Dedifferentiated amniotic fluid mesenchymal stem cell (primary cell): ENCODE measurements around the gene CACNA2D3.

Experiments used
- DNase-seq: peaks from one replicate; pipeline ENCODE4 v3.0.0-alpha.2; 2016; ENCODE audit errors: extremely low spot score

The CACNA2D3 gene

DNA sequence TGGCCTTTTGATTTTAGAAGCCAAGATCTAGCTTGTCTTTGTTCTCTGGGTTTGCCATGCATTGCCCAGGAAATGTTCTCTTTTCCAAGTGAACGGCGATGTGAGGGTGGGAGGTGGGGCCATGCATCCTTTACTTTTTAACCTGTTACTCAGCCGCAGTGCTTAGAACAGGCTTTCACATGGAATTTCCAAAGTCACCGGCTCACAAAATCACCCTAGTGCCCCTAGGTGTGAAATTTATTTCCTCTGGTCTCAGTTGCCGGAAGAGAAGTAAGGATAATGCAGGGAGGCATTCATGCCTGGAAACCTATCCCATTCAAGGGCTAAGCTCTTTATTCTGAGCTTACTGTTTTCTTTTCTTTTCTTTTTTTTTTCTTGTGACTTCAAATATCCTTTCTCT lies 93.2 kb downstream of the CACNA2D3 start:
- DNase-seq = no peak

DNA sequence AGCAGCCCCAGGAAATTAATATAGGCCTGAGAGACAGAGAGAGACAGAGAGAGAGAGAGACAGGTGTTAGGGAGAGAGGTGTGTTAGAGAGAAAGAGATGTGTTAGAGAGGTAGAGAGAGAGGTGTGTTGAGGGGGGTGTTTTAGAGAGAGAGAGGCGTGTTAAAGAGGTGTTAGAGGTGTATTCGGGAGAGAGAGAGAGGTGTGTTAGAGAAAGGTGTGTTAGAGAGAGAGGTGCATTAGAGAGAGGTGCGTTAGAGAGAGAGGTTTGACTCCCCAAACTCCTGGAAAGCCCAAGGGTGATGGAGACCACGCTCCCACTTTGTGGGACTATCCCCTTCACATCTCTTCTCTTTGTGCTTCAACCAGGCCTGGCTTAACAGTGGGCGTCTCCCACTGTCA lies 95.5 kb downstream of the CACNA2D3 start:
- DNase-seq = no peak

DNA sequence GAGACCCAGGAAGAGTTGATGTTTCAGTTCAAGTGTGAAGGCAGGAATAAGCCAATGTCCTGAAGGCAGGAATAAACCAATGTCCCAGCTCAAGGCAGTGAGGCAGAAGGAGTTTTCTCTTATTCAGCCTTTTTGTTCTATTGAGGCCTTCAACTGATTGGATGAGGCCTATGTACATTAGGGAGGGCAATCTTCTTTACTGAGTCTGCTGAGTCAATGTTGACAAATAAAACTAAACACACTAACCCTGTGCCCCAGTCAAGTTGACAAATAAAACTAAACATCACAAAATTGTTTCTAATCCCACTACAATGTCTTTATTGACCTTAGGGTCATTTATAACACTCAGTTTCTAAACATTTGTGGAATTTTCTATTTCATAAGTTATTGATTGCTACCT lies 100.0 kb downstream of the CACNA2D3 start:
- no peak for DNase-seq

DNA sequence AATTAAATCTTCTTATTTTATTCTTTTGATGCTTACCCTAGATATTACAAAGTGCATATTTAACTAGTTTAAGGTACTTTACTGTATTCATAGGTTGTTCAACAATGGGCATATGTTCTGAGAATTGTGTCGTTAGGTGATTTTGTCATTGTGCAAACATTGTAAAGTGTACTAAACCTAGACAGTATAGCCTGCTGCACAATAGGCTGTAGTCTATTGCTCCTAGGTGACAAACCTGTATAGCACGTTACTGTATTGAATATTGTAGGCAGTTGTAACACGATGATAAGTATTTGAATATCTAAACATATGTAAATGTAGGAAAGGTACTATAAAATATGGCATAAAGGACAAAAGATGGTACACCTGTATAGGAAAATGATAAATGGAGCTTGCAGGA lies 100.7 kb downstream of the CACNA2D3 start:
- DNase-seq = no peak

DNA sequence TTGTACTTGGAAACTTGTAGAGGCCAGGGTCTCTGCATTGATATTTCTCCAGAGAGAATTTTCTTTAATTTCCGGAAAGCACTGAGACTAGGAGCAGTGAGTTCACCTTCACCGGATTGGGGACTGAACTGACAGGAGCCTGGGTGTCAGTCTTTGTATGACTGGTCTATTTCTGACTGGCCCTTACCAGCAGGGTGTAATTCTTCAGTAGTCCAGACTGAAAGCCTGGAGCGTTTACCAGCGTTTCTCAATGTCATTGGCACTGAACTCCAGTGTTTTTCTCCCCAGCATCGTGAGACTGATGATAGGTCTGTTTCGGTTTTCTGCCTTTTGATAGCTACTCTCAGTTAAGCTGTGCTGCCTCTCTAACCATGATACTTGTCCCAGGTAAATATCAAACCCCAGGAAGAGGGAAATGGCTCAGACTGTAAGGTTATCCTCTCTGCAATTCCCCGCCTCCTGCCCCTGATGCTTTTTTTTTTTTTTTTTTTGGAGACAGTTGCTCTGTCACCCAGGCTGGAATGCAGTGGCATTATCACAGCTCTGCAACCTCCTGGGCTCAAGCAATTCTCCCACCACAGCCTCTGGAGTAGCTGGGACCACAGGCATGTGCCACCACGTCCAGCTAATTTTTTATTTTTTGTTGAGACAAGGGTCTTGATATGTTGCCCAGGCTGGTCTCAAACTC lies 103.6 kb downstream of the CACNA2D3 start:
- DNase-seq = no peak

DNA sequence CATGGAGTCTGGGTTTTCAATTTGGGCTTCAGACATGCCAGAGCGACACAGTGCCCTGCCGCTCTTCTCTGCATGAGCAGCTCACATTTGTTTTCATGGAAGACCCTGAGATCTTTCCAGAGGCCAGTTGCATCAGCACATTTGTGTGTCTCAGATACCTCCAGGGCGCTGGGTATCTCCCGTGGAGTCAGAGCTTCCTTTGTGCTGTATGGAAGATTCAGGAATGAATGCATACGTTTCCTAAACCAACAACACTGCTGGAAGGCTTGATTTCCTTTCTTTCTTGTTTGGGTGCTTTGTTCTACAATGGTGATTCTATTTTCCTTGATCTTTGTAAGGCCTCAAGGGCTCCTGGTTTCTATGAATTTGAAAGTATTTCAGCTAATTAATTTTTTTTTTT lies 106.5 kb downstream of the CACNA2D3 start:
- no peak for DNase-seq

DNA sequence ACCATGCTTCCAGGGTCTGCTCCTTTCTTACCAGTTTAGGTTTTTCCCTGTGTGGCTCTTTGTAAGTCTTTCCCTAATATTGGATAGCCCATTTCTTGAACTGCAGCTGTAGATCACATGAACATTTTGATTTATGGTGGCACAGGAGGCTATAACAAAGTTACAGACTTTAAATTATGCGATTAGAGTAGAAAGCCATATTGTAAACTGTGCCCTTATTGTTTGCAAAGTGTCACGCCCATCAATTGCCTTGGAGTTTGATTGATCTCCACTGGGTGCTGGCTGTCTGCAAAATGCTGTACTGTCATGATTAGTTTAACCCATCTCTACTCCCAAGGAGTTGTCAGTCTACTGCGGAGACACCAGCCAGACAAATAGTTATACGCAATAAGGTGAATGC lies 110.3 kb downstream of the CACNA2D3 start:
- no peak for DNase-seq

DNA sequence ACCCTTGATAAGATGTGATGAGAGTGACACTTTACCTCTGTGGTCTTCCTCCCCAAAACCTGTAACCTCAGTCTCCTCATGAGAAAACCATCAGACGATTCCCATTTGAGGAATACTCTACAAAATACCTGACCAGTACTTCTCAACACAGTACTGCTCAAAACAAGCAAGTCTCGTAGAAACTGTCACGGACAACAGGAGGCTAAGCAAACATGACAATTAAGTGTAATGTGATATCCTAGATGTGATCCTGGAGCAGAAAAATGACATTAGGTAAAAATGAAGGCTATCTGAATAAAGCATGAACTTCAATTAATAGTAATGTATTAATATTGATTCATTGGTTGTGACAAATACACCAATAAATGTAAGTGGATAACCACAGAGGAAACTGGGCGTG lies 113.6 kb downstream of the CACNA2D3 start:
- no peak for DNase-seq

DNA sequence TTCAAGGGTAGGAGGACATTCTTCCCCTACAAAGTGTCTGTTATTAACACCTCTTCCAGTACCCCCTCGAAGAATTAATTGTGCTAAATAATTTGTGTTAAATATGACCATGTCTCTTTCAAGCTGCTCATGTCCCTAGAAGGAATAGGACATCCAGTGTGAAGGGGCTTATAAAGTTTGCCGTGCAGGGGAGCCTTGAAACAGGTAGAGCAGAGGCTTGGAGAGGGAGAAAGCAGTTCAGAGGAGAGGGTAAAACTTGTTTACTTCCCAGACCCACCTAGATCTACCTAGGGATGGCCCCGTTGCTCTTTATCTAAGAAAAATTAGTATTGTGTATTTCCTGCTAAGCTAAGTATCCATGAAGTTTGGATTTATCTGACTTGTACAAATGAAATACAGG lies 114.8 kb downstream of the CACNA2D3 start:
- DNase-seq = no peak

DNA sequence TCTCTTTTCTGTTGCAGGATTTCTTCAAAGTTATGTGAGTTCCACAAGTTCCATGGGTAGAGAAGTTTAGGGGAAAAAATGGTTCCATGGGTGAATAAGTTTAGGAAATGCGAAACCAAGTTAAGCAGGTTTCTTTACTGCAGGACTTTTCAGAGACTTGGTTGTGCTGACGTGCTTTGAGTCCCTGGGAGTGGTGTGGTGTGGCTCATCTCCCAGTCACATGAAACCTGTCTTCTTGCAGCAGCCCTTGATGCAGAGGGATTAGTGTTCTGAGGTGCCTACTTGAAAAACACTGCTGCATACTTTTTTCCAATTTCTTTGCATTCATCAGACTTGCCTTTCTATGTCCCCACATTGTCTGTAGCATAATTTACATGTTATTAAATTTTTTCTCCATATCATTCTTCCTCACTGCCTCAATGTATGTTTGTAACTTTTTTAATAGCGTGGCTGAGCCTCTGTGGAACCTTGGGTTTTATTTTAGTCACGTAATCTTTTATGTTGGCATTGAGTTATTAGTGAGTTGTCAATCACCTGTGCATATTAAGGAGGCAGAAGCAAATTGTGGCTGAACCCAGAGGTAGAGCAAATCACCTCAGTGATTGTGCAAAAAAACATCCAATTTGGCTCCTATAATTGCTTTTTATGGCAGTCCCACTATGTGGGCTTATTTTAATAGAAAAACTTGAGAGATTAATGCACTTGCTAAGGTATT lies 115.6 kb downstream of the CACNA2D3 start:
- DNase-seq = no peak

DNA sequence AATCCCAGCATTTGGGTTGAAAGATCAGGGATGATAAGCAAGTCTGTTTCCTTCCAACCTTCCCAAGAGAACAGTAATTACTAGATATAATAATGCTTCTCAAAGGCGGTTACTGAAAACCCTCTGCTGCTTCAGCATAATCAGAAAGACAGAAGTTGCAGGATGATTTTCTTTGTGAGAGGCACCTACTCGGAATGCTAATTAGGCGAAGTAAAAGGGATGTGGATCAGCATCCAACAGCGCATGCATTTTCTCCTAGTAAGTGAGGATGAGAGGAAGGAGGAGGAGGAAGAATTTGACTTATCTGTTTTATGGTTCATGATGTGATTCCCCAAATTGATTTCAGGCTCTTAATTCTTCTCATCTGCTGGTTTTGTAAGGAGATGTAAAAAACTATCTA lies 118.0 kb downstream of the CACNA2D3 start:
- no peak for DNase-seq

DNA sequence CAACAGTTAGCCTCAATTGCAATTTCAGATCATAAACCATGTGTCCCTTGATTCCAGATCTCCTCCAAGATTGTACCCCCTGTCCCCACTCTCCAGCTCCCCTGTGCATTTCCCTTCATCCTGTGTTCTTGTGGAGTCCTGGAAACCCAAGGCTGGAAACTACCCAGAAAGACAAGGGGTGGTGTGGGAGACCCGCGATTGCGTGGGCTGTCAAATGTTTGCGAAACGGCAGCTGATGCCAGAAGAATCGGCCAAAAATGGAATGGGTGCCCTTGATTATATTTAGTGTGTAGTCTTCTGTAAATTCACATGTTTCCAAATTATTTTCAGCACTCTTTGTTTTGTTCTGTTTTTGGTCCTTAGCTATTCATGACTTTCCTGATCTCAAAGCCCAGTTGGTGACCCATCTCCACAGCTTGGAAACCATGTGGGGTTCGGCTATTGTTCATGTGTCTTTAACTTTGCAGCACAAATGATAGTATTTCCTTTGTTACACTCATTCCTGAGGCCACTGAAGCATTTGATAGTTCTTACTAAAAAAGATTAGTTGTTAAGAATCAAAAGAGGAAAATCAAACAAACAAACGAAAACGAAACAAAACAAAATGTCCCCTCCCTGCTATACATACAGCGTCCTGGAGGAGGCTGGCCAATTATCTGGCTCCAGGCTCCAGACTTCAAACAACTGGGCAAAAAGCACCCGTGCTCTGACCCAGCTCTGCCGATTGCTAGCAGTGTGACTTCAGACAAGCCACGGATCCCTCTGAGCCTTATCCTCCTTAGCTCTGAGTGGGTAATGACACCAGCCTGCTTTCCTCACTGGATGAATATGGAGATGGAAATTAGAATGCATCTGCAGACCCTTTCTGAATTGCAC lies 120.9 kb downstream of the CACNA2D3 start:
- DNase-seq = no peak

DNA sequence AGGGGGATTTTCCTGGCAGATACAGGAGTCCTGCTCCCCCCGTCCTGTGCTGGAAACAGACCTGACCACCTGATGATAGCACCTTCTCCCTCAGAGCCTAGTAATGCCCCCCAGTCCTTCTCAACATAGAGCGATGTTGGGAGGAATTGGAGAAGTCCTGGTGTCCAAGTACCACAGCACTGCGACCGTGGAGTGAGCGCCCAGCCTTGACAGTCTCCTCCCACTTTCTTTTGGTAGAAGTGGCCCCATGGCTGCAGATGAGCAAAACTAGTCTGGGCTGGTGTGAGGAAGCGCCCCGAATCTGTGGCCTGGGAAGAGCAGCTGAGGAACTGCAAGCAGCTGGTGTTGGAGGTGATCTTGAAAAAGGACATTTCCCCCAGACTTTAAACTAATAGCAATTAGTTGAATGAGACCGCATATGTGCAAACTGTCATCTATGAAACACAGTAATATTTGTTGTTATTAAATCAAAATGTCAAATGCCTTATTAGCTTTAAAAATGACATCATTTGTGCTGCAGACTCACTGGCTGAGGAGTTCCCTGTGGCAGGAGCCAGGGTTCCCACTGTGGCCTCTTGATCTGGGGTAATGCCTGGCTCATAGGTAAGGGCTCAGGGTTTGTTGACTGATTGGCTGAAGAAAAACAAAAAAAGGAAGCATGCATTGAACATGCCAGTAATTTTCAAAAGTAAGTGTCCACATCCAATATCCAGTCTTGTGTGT lies 121.8 kb downstream of the CACNA2D3 start:
- no peak for DNase-seq

DNA sequence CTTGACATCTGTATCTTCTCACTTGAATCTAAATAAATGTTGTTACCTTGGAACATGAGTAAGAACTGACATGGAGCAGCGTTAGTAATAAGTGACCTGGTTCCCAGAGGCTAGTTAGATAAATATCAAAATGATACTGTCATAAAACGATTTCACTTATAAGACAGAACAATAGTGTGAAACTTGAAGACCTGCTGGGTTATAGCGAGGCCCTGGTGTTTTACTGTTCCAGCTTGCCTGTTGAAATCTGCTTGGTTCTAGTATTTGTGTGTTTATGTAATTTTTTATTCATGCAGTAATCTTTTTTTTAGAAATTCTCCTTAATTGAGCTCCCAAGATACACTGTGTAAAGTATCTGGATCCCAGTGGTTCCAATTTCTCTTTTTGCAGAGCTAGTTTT lies 129.4 kb downstream of the CACNA2D3 start:
- DNase-seq = no peak

DNA sequence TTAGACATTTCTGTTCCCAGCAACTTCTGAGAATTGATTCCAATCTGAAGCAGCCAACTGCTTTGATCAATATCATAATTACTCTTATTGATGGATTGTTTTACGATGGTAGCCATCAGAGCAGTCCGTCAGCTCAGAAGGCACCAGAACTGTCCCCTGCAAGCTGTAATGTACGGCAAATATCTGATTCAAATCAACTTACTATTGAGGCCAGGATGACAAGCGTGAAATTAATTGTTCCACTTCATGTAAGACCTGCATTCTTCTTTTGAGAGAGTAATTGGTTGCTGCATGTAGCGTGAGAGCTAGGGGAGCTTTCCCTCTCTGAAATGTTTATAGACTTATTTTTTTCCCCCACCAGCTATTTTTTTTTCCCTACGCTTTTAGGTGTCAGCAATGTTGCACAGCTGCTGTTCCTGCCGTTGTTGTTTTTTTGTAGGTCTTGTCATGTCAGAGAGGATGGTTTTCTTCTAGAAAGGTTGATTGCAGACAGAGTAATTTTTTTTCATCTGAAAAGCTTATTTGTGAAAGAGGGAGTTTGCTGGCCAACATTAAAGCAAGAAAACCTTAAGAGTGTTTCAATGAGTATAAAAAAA lies 134.9 kb downstream of the CACNA2D3 start:
- DNase-seq = no peak

DNA sequence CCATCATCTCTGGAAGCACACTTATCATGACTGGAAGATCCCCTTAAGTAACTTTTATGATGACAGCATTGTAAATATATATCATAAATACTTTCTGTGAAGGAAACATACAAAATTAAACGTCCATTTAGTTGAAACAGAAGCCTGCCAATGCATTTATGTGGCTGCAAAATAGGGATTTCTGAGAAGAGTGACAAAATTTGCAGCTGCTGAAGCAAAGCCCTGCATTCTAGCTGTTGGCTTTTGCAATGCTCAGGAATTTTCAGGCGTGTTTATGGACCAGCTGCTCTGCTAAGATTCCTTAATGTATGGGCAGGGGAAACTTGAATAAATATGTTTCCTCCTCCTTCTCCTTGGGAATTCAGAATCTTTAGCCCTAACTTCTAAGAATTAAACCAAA lies 137.3 kb downstream of the CACNA2D3 start:
- DNase-seq = no peak

DNA sequence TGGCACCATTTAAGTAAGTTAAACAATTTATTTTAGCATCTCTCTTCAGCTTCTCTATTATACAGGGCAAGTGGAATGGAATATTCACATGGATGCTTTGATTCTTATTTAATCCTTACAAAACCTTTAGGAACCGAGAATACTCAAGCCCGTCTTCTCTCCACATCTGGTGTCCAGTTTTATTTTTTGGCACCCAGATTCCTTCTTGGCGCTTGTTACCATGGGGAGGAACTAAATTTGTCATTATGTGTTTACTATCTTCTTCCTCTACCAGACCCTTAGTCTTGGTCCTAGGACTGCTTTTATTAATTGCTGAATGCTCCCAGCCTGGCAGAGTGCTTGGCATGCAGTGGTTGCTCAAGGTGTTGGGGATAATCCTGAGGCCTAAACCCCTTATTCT lies 138.8 kb downstream of the CACNA2D3 start:
- DNase-seq = no peak

DNA sequence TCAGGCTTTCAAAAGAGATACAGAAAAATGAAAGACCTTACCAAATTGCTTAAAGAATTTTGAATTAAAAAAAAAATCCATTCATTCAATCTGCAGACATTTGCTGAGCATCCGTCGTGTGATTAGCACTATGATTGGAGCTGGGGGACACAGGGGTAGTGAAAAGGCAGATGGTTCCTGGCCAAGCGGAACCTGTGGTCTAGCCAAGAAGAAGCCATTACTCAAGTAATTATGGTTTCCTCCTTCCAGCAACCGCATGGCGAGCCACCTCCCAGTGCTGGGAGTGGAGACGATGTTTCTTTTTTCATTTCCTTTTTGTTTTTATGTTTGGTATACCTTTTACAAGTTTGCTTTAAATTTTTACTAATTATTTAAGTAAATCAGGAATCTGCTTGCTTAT lies 140.2 kb downstream of the CACNA2D3 start:
- DNase-seq = no peak

DNA sequence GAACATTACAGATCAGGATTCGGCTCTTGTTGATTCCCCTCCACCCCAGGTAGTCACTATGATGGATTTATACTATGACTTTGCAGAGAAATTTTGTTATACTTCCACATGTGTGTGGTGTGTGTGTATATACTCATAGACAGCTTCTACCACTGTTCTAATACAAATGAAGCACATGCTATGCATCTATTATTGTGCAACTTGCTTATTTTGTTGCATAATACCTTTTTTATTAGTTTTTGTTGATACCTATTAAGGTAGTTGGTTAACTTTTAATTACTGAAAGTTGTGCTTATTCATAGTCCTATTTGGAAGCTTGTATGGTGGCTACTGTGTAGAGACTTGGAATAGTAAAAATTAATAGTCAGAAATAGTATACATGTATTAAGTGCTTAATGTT lies 140.6 kb downstream of the CACNA2D3 start:
- no peak for DNase-seq

DNA sequence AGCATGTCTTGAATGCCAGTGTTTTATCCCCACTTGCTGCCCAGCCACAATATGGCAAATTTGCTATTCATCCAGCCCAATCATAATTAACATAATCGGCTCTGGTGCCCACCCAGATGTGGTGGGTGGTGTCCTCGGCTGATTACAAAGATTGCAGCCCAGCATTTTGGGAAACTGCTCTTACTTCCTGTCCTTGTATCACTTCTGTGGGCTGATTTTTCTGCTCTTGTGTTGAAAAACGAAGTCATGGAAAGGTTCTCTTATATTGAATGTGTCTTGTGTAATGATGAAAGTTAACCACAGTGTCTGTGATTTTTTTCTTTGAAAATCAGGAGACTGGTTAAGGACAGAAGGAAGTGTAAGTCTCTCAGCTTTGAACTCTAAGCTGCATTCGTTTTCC lies 141.7 kb downstream of the CACNA2D3 start:
- no peak for DNase-seq

DNA sequence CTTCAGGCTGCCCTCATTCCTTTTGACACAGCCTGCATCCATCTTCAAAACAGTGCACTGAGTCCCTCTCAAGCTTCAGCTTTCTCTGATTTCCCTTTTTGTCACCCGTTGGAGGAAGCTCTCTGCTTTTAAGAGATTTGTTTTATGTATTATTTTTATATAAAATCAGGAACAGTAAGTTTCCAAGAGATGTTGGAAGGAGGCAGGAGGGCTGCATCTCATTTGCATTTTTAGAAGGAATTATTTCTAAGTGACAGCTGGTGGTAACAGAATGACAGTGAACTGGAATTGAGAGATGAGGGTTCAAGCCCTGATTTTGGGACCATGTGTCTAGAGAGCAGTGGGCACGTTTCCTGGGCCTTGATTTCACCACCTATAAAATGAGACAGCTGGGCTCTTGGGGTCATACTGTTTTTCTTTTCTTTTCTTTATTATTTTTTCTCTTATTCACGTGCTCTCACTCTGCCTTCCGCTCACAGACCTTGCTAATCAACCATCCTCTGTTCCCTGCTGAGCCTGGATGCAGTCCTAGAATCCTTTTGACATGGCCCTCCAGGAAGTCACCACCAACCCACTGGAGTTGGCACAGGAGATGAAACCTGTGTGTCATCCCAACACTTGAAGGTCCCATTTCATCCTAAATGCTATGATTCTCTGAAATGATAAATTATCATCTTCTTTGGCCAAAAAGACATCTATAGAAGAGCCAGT lies 148.6 kb downstream of the CACNA2D3 start:
- no peak for DNase-seq
